Measurements from ENCODE around the gene ORAI1. TPM values are rescaled to one million over a fixed set of nuclear protein-coding genes. Genes with fewer than 3 reads are reported as not detected.
"Not testable (repeated sequence)": the region's sequence is repeated elsewhere in the genome, so short reads cannot be mapped to it uniquely, and the experiment has no call there.

ORAI1 gene
- total RNA-seq, 1 donor from 2014 or later, result 10.3 TPM

GRCh38 chr12:121628037-121628436 lies 1.7 kb downstream of the ORAI1 start:
- H3K27me3 Mint-ChIP-seq (ENCODE audit: low read depth), result no peaks in the 10 kb centered on the region
- no peaks in the 10 kb centered on the region for H3K9me3 Mint-ChIP-seq
- H3K36me3 Mint-ChIP-seq, result no peaks in the 10 kb centered on the region
- no peak for DNase-seq (ENCODE audit: low spot score in 2 of 2, unreplicated experiment in 2 of 2)
- TF ChIP-seq CTCF (IDR thresholded peaks at IDR 0.05; ENCODE audit: unreplicated experiment), result no peak
- peak overlapping the region; percentile 77 for H3K4me3 Mint-ChIP-seq
- peak overlapping the region; percentile 87 for H3K27ac Mint-ChIP-seq
- H3K4me1 Mint-ChIP-seq, result peaks cover 30% of the 10 kb centered on the region

- no peaks in the 10 kb centered on the region for H3K27me3 Mint-ChIP-seq (ENCODE audit: low read depth)
- H3K4me1 Mint-ChIP-seq, result peaks cover 34% of the 10 kb centered on the region
- H3K27ac Mint-ChIP-seq, result peak overlapping the region; percentile 87
- TF ChIP-seq CTCF (IDR thresholded peaks at IDR 0.05; ENCODE audit: unreplicated experiment), result no peak
- no peak for DNase-seq (ENCODE audit: low spot score in 2 of 2, unreplicated experiment in 2 of 2)
- H3K4me3 Mint-ChIP-seq, result peak overlapping the region; percentile 77
- H3K36me3 Mint-ChIP-seq, result no peaks in the 10 kb centered on the region
- no peaks in the 10 kb centered on the region for H3K9me3 Mint-ChIP-seq
Measured at GRCh38 chr12:121628536-121628935, 2.2 kb downstream of the ORAI1 start.

DNA sequence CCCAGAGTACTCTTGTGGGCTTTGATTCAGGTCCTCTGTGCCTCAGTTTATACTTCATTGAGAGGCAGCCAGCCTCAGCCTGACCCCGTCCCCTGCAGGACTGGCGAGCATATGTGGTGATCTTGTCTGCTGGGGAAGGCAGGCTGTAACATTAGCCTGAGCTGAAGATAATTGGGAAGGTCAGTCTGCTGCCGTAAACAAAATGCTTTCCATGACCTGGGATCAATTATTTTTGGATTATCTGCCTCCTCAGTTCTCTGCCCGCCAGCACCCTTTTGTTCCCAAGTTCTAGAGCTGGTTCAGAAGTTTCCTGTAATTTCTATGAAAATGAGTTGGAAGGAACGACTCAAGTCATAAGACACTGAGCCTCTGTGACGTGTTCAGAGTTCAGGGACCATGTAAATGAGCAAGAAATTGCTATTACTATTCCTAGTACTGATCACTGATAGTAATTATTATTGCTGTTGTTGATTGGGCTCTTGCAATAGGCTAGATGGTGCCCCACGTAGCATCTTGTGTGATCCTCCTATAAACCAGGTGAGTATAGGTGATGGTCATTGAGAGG lies 4.5 kb downstream of the ORAI1 start:
- Mint-ChIP-seq H3K36me3 (no peaks in the 10 kb centered on the region), H3K27ac (no peak overlapping the region), H3K4me1 (peaks cover 32% of the 10 kb centered on the region), H3K27me3 (ENCODE audit: low read depth) (no peaks in the 10 kb centered on the region), H3K9me3 (no peaks in the 10 kb centered on the region), H3K4me3 (no peak overlapping the region)
- DNase-seq (ENCODE audit: low spot score in 2 of 2, unreplicated experiment in 2 of 2), result no peak
- TF ChIP-seq CTCF (IDR thresholded peaks at IDR 0.05; ENCODE audit: unreplicated experiment), result no peak

GRCh38 chr12:121632069-121632970 lies 6.0 kb downstream of the ORAI1 start:
- no peak for DNase-seq (ENCODE audit: low spot score in 2 of 2, unreplicated experiment in 2 of 2)
- peaks cover 29% of the 10 kb centered on the region for H3K4me1 Mint-ChIP-seq
- no peak overlapping the region for H3K4me3 Mint-ChIP-seq
- peak overlapping the region; percentile 53 for H3K27ac Mint-ChIP-seq
- TF ChIP-seq CTCF (IDR thresholded peaks at IDR 0.05; ENCODE audit: unreplicated experiment), result no peak
- H3K27me3 Mint-ChIP-seq (ENCODE audit: low read depth), result no peaks in the 10 kb centered on the region
- H3K9me3 Mint-ChIP-seq, result no peaks in the 10 kb centered on the region
- H3K36me3 Mint-ChIP-seq, result no peaks in the 10 kb centered on the region

DNA sequence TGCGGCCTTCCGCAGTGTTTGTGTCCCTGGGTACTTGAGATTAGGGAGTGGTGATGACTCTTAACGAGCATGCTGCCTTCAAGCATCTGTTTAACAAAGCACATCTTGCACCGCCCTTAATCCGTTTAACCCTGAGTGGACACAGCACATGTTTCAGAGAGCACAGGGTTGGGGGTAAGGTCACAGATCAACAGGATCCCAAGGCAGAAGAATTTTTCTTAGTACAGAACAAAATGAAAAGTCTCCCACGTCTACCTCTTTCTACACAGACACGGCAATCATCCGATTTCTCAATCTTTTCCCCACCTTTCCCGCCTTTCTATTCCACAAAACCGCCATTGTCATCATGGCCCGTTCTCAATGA lies 7.5 kb downstream of the ORAI1 start:
- H3K27ac Mint-ChIP-seq; H3K36me3 Mint-ChIP-seq; H3K4me3 Mint-ChIP-seq; H3K27me3 Mint-ChIP-seq (ENCODE audit: low read depth); H3K9me3 Mint-ChIP-seq; DNase-seq (ENCODE audit: low spot score in 2 of 2, unreplicated experiment in 2 of 2): not testable (repeated sequence)
- peaks cover 16% of the 10 kb centered on the region for H3K4me1 Mint-ChIP-seq

DNA sequence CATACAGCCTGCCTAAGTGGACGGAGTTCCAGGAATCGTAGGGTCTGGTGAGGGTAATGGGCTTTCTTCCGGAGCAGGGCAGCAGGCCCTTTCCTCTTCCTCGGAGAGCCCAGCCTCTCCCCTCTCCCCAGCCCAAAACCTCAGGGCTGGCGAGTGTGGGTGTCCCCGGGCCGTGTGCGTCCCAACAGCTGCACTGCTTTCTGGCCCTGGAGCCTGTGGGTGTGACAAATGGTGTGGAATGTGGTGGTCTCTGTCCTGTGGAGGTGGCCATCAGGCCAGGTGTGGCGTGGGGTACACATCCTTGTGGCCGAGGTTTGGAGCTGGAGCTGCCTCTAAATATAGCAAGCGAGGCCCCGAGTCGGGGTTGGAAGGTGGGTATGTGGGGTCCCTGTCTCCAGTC lies 8.5 kb downstream of the ORAI1 start:
- no peaks in the 10 kb centered on the region for H3K9me3 Mint-ChIP-seq
- H3K27ac Mint-ChIP-seq, result no peak overlapping the region
- H3K36me3 Mint-ChIP-seq, result no peaks in the 10 kb centered on the region
- TF ChIP-seq CTCF (IDR thresholded peaks at IDR 0.05; ENCODE audit: unreplicated experiment), result no peak
- H3K4me1 Mint-ChIP-seq, result peaks cover 15% of the 10 kb centered on the region
- no peak overlapping the region for H3K4me3 Mint-ChIP-seq
- no peak for DNase-seq (ENCODE audit: low spot score in 2 of 2, unreplicated experiment in 2 of 2)
- no peaks in the 10 kb centered on the region for H3K27me3 Mint-ChIP-seq (ENCODE audit: low read depth)

All from mesothelial cell of epicardium (in vitro differentiated cells).